HepG2 (cell line): ENCODE measurements around the gene ACBD5. TPM values are rescaled to one million over a fixed set of nuclear protein-coding genes. Genes with fewer than 3 reads are reported as not detected.

Experiments used
- ARNTL ChIP-seq: sonication (generic); formaldehyde crosslinking; IDR thresholded peaks from 2 replicates; pipeline ENCODE4 v1.4.0; 2020; ENCODE audit warnings: mild to moderate bottlenecking, missing genetic modification reagents
- CREB1 ChIP-seq, 2 experiments: fragments of 450-650 bp in 1 of 2; IDR thresholded peaks; 2 replicates each; pipeline ENCODE4 v1.6.1; 2016 to 2017; ENCODE audit warnings: control low read depth in 1 of 2, mild to moderate bottlenecking in 1 of 2, missing compliant biosample characterization in 1 of 2, missing genetic modification characterization in 1 of 2
- CSRNP2 ChIP-seq: sonication (generic); formaldehyde crosslinking; conservative IDR thresholded peaks from 2 replicates; pipeline ENCODE4 v1.8.0; 2022; ENCODE audit warnings: low read depth, missing genetic modification reagents
- E2F2 ChIP-seq: sonication (generic); formaldehyde crosslinking; IDR thresholded peaks from 2 replicates; pipeline ENCODE4 v1.4.0; 2020; ENCODE audit warnings: missing genetic modification reagents, borderline replicate concordance
- ELF3 ChIP-seq: IDR thresholded peaks from 2 replicates; pipeline ENCODE4 v1.6.1; 2016; ENCODE audit warnings: missing genetic modification reagents, missing compliant biosample characterization
- ESRRA ChIP-seq: sonication (generic); formaldehyde crosslinking; IDR thresholded peaks from 2 replicates; pipeline ENCODE4 v1.5.1; 2020; ENCODE audit warnings: mild to moderate bottlenecking, low read depth, missing genetic modification reagents
- FOXC1 ChIP-seq: sonication (generic); formaldehyde crosslinking; IDR thresholded peaks from 2 replicates; pipeline ENCODE4 v1.8.0; 2022; ENCODE audit warnings: mild to moderate bottlenecking, missing genetic modification reagents, borderline replicate concordance
- NR2C2 ChIP-seq: sonication (generic); formaldehyde crosslinking; IDR thresholded peaks from 2 replicates; pipeline ENCODE4 v1.4.0; 2020; ENCODE audit warnings: missing genetic modification reagents, mild to moderate bottlenecking, moderate library complexity, borderline replicate concordance
- PBX2 ChIP-seq: IDR thresholded peaks from 2 replicates; pipeline ENCODE4 v1.6.1; 2016; ENCODE audit warnings: control low read depth
- POGK ChIP-seq: sonication (generic); formaldehyde crosslinking; conservative IDR thresholded peaks from 2 replicates; pipeline ENCODE4 v1.8.0; 2022; ENCODE audit warnings: mild to moderate bottlenecking, moderate library complexity, missing genetic modification reagents
- RNF219 ChIP-seq: sonication (generic); formaldehyde crosslinking; IDR thresholded peaks from 2 replicates; pipeline ENCODE4 v1.5.0; 2020; ENCODE audit warnings: mild to moderate bottlenecking, missing genetic modification reagents
- ZBTB7A ChIP-seq: sonication (generic); formaldehyde crosslinking; IDR thresholded peaks from 2 replicates; pipeline ENCODE4 v1.8.0; 2022; ENCODE audit warnings: mild to moderate bottlenecking, missing genetic modification reagents
- ZFP62 ChIP-seq: sonication (generic); formaldehyde crosslinking; IDR thresholded peaks from 2 replicates; pipeline ENCODE4 v1.4.0; 2020; ENCODE audit warnings: missing genetic modification reagents
- ZIK1 ChIP-seq: sonication (generic); formaldehyde crosslinking; IDR thresholded peaks from 2 replicates; pipeline ENCODE4 v1.5.0; 2020; ENCODE audit warnings: mild to moderate bottlenecking, low read depth, missing genetic modification reagents, borderline replicate concordance
- ZNF121 ChIP-seq: sonication (generic); formaldehyde crosslinking; IDR thresholded peaks from 2 replicates; pipeline ENCODE4 v1.5.0; 2020; ENCODE audit warnings: mild to moderate bottlenecking, missing genetic modification reagents
- ZNF430 ChIP-seq: sonication (generic); formaldehyde crosslinking; IDR thresholded peaks from 2 replicates; pipeline ENCODE4 v1.9.0; 2021; ENCODE audit warnings: mild to moderate bottlenecking, missing genetic modification reagents
- ZNF431 ChIP-seq: sonication (generic); formaldehyde crosslinking; IDR thresholded peaks from 2 replicates; pipeline ENCODE4 v1.9.0; 2022; ENCODE audit warnings: missing genetic modification reagents, low read depth, mild to moderate bottlenecking, borderline replicate concordance
- ZNF432 ChIP-seq: sonication (generic); formaldehyde crosslinking; IDR thresholded peaks from 2 replicates; pipeline ENCODE4 v1.5.0; 2020; ENCODE audit warnings: missing genetic modification reagents, mild to moderate bottlenecking, borderline replicate concordance
- ZNF451 ChIP-seq: sonication (generic); formaldehyde crosslinking; IDR thresholded peaks from 2 replicates; pipeline ENCODE4 v1.5.0; 2020; ENCODE audit warnings: mild to moderate bottlenecking, missing genetic modification reagents
- ZNF672 ChIP-seq: sonication (generic); formaldehyde crosslinking; IDR thresholded peaks from 2 replicates; pipeline ENCODE4 v1.8.1; 2022; ENCODE audit warnings: missing genetic modification reagents
- ZNF891 ChIP-seq: sonication (generic); formaldehyde crosslinking; IDR thresholded peaks from 2 replicates; pipeline ENCODE4 v1.5.0; 2020; ENCODE audit warnings: mild to moderate bottlenecking, missing genetic modification reagents
- ZSCAN25 ChIP-seq: sonication (generic); formaldehyde crosslinking; IDR thresholded peaks from 2 replicates; pipeline ENCODE4 v1.8.0; 2022; ENCODE audit warnings: mild to moderate bottlenecking, missing genetic modification reagents
- polyA plus RNA-seq, 8 experiments: library from polyadenylated mRNA; depleted of rRNA in 3 of 8; stranded (reverse) in 7 of 8; unstranded in 1 of 8; fragments of >200 nt; fragmentation: Illumina TruSeq in 4 of 8; extraction: Trizol in 4 of 8; gene quantifications; 2 replicates each; pipeline versions ENCODE4 v1.2.1 to v1.2.3, GENCODE V29; 2011 to 2016; ENCODE audit warnings: low read depth in 4 of 8, missing spikeins in 1 of 8, mixed read lengths in 1 of 8; ENCODE audit not compliant: insufficient read depth in 1 of 8
- total RNA-seq, 5 experiments: library from RNA; depleted of rRNA; stranded (reverse); fragments of >200 nt; fragmentation: Illumina TruSeq; extraction: Trizol; gene quantifications; 2 replicates each; pipeline ENCODE4 v1.2.3, GENCODE V29; 2016; ENCODE audit warnings: low read depth in 1 of 5

Gene ACBD5
- total and polyA plus RNA-seq, 2 of the 13 experiments (the other 11 are each of a cell fraction or from before 2014, with no cell fraction given) = 10.3 to 14.8 TPM

GRCh38 chr10:27242951-27243551 is 2.5 kb upstream of the ACBD5 start (continued):
- TF ChIP-seq ARNTL (0 out of 2 replicates have a peak, but pooled peaks have one; percentile 51), NR2C2 (CRISPR knock-in tag) (peak; percentile 42; the same call in 1 of the 2 replicates), E2F2 (CRISPR knock-in tag) (no peak), ZBTB7A (CRISPR knock-in tag) (no peak), ZNF431 (CRISPR knock-in tag) (no peak), ELF3 (peak; percentile 62; the same call in 1 of the 2 replicates), ZNF121 (CRISPR knock-in tag) (no peak), FOXC1 (peak; percentile 75; the same call in 1 of the 2 replicates), ZNF672 (CRISPR knock-in tag) (no peak), ZIK1 (no peak; the same call in 1 of the 2 replicates), ZNF451 (CRISPR knock-in tag) (no peak), ZNF430 (CRISPR knock-in tag) (no peak), ZNF432 (CRISPR knock-in tag) (no peak), POGK (CRISPR knock-in tag) (0 out of 2 replicates have a peak, but pooled peaks have one; percentile 46), ZFP62 (no peak), ESRRA (CRISPR knock-in tag) (no peak), RNF219 (CRISPR knock-in tag) (no peak), PBX2 (0 out of 2 replicates have a peak, but pooled peaks have one; percentile 17), ZNF891 (CRISPR knock-in tag) (no peak), CSRNP2 (no peak), CREB1 (IDR thresholded peaks at IDR 0.05) (no peak), CREB1 (CRISPR knock-in tag; IDR thresholded peaks at IDR 0.05) (peak; percentile 96), ZSCAN25 (CRISPR knock-in tag) (no peak)
